ENCODE measurements around the gene USH2A. TPM values are rescaled to one million over a fixed set of nuclear protein-coding genes. Genes with fewer than 3 reads are reported as not detected.

USH2A gene
- total and polyA plus RNA-seq, 2 experiments from 2014 or later, result under 0.01 to 0.01 TPM

GRCh38 chr1:216290074-216290473 is 133.2 kb downstream of the USH2A start:
- Histone ChIP-seq H3K27ac (no peak overlapping the region), H3K27me3 (replicated peaks; ENCODE audit: insufficient read depth) (no peaks in the 10 kb centered on the region), H3F3A (ENCODE audit: insufficient read depth) (no peaks in the 10 kb centered on the region), H3K9me3 (ENCODE audit: low read depth) (no peaks in the 10 kb centered on the region), H3K9ac (no peak overlapping the region), H3K79me2 (ENCODE audit: insufficient read depth) (no peaks in the 10 kb centered on the region), H3K4me3 (no peak overlapping the region), H3K4me1 (ENCODE audit: insufficient read depth) (no peaks in the 10 kb centered on the region), H3K9me2 (ENCODE audit: insufficient read depth) (no peaks in the 10 kb centered on the region), H3K36me3 (ENCODE audit: low read depth) (no peaks in the 10 kb centered on the region), H4K20me1 (ENCODE audit: insufficient read depth) (no peaks in the 10 kb centered on the region), H3K4me2 (ENCODE audit: unreplicated experiment) (no peak overlapping the region), H2AFZ (no peak overlapping the region)
- in situ Hi-C loops (cut with MboI), result no loop called here
- WGBS, 2 experiments (ENCODE audit: low coverage in 1 of 2, low lambda C conversion rate in 2 of 2, missing lambda C conversion rate in 2 of 2), result 10 to 14% methylated on average over 3 of the region's 3 CpGs
- TF ChIP-seq EZH2 (IDR thresholded peaks at IDR 0.05; ENCODE audit: insufficient read depth, poor library complexity, severe bottlenecking) (no peak), EZH2phosphoT487 (IDR thresholded peaks at IDR 0.05; ENCODE audit: insufficient read depth, low read depth) (no peak)
- DNase-seq, result no peak

- no peak for TF ChIP-seq EZH2phosphoT487 (IDR thresholded peaks at IDR 0.05; ENCODE audit: insufficient read depth, low read depth)
- TF ChIP-seq EZH2 (IDR thresholded peaks at IDR 0.05; ENCODE audit: insufficient read depth, poor library complexity, severe bottlenecking), result no peak
- Histone ChIP-seq H3K4me2 (ENCODE audit: unreplicated experiment) (no peak overlapping the region), H3K36me3 (ENCODE audit: low read depth) (no peaks in the 10 kb centered on the region), H3K9ac (no peak overlapping the region), H3K4me3 (no peak overlapping the region), H3K9me3 (ENCODE audit: low read depth) (no peaks in the 10 kb centered on the region), H2AFZ (no peak overlapping the region), H3F3A (ENCODE audit: insufficient read depth) (no peaks in the 10 kb centered on the region), H3K9me2 (ENCODE audit: insufficient read depth) (no peaks in the 10 kb centered on the region), H3K27ac (no peak overlapping the region), H3K4me1 (ENCODE audit: insufficient read depth) (no peaks in the 10 kb centered on the region), H3K27me3 (replicated peaks; ENCODE audit: insufficient read depth) (no peaks in the 10 kb centered on the region), H4K20me1 (ENCODE audit: insufficient read depth) (no peaks in the 10 kb centered on the region), H3K79me2 (ENCODE audit: insufficient read depth) (no peaks in the 10 kb centered on the region)
- in situ Hi-C loops (cut with MboI), result no loop called here
- DNase-seq, result no peak
- WGBS, 2 experiments (ENCODE audit: low coverage in 1 of 2, low lambda C conversion rate in 2 of 2, missing lambda C conversion rate in 2 of 2), result 27 to 34% methylated on average over 3 of the region's 3 CpGs
Observed at GRCh38 chr1:216285052-216285451, 138.2 kb downstream of the USH2A start.

- 29 to 34% methylated on average over 2 of the region's 2 CpGs for WGBS, 2 experiments (ENCODE audit: low coverage in 1 of 2, low lambda C conversion rate in 2 of 2, missing lambda C conversion rate in 2 of 2)
- in situ Hi-C loops (cut with MboI), result no loop called here
- no peak overlapping the region for H3K4me3 ChIP-seq
- no peaks in the 10 kb centered on the region for H3K36me3 ChIP-seq (ENCODE audit: low read depth)
- H3K4me2 ChIP-seq (ENCODE audit: unreplicated experiment), result no peak overlapping the region
- H3K9me3 ChIP-seq (ENCODE audit: low read depth), result no peaks in the 10 kb centered on the region
- no peaks in the 10 kb centered on the region for H4K20me1 ChIP-seq (ENCODE audit: insufficient read depth)
- H3K9ac ChIP-seq, result no peak overlapping the region
- no peaks in the 10 kb centered on the region for H3F3A ChIP-seq (ENCODE audit: insufficient read depth)
- no peaks in the 10 kb centered on the region for H3K79me2 ChIP-seq (ENCODE audit: insufficient read depth)
- no peak for DNase-seq
- H3K9me2 ChIP-seq (ENCODE audit: insufficient read depth), result no peaks in the 10 kb centered on the region
- no peaks in the 10 kb centered on the region for H3K27me3 ChIP-seq (replicated peaks; ENCODE audit: insufficient read depth)
- no peak overlapping the region for H3K27ac ChIP-seq
- TF ChIP-seq EZH2phosphoT487 (IDR thresholded peaks at IDR 0.05; ENCODE audit: insufficient read depth, low read depth), result no peak
- no peak for TF ChIP-seq EZH2 (IDR thresholded peaks at IDR 0.05; ENCODE audit: insufficient read depth, poor library complexity, severe bottlenecking)
- no peaks in the 10 kb centered on the region for H3K4me1 ChIP-seq (ENCODE audit: insufficient read depth)
- H2AFZ ChIP-seq, result no peak overlapping the region
Observed at GRCh38 chr1:216281757-216282156, 141.5 kb downstream of the USH2A start.

DNA sequence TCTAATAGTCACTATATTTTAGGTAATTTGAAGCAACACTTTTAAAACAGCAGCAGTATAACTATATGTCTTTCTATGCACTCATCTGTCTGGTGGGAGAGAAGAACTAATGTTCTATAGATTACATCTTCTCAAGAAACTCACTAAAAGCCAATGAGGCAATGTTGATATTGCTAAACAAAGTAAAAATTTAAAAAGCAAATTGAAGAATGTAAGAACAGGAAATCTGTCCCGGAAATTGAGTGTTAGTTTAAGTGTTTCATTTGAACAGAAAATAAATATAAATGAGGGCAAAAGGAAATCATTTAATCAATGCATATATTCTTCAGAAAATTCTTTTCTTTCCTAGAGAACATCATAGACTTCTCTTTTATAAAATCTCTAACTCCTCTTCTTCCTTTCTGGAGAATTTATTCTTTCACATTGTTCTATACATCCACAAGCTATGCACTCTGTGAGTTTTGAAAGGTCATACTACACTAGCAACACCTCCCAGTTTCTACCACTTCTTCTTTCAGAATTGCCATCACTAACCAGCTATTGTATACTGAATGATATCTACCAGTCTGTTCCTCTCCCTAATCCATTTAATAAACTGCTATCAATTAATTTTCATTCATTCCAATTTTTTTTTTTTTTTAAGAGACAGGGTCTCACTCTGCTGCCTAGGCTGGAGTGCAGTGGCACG is 153.0 kb downstream of the USH2A start:
- in situ Hi-C loops (cut with MboI), result no loop called here
- no peak for DNase-seq
- no peak overlapping the region for H3K4me2 ChIP-seq (ENCODE audit: unreplicated experiment)
- H3K9me2 ChIP-seq (ENCODE audit: insufficient read depth), result no peaks in the 10 kb centered on the region
- no peaks in the 10 kb centered on the region for H3K4me1 ChIP-seq (ENCODE audit: insufficient read depth)
- H3F3A ChIP-seq (ENCODE audit: insufficient read depth), result no peaks in the 10 kb centered on the region
- TF ChIP-seq EZH2phosphoT487 (IDR thresholded peaks at IDR 0.05; ENCODE audit: insufficient read depth, low read depth) (no peak), EZH2 (IDR thresholded peaks at IDR 0.05; ENCODE audit: insufficient read depth, poor library complexity, severe bottlenecking) (no peak)
- no peak overlapping the region for H3K9ac ChIP-seq
- H3K79me2 ChIP-seq (ENCODE audit: insufficient read depth), result no peaks in the 10 kb centered on the region
- no peaks in the 10 kb centered on the region for H4K20me1 ChIP-seq (ENCODE audit: insufficient read depth)
- WGBS, 2 experiments (ENCODE audit: low coverage in 1 of 2, low lambda C conversion rate in 2 of 2, missing lambda C conversion rate in 2 of 2), result 7 to 12% methylated on average over 2 of the region's 2 CpGs
- H3K9me3 ChIP-seq (ENCODE audit: low read depth), result no peaks in the 10 kb centered on the region
- H3K4me3 ChIP-seq, result no peak overlapping the region
- no peak overlapping the region for H3K27ac ChIP-seq
- no peaks in the 10 kb centered on the region for H3K27me3 ChIP-seq (replicated peaks; ENCODE audit: insufficient read depth)
- H3K36me3 ChIP-seq (ENCODE audit: low read depth), result no peaks in the 10 kb centered on the region
- H2AFZ ChIP-seq, result no peak overlapping the region

All from GM23248 (cell line).